NCI-H1092 (cell line): ENCODE data around the gene ENTPD8.
"Not testable (repeated sequence)": the region's sequence is repeated elsewhere in the genome, so short reads cannot be mapped to it uniquely, and the experiment has no call there.

Source experiments
- DNase-seq: peaks from one replicate; lab custom pipeline; 2025; lab: John Stamatoyannopoulos, UW

The ENTPD8 gene

GRCh38 chr9:137476856-137477255 is 35.7 kb upstream of the ENTPD8 start:
- DNase-seq, result no peak

- no peak for DNase-seq
These were observed 34.5 kb upstream of the ENTPD8 start for GRCh38 chr9:137475666-137476065.

- no peak for DNase-seq
These were observed 33.1 kb upstream of the ENTPD8 start for GRCh38 chr9:137474271-137474670.

- no peak for DNase-seq
These were observed 29.6 kb upstream of the ENTPD8 start for GRCh38 chr9:137470785-137471184.

GRCh38 chr9:137467896-137468295 is 26.7 kb upstream of the ENTPD8 start:
- no peak for DNase-seq

- DNase-seq, result no peak
These were observed 26.0 kb upstream of the ENTPD8 start for GRCh38 chr9:137467161-137467581.

- not testable (repeated sequence) for DNase-seq
These were observed 25.4 kb upstream of the ENTPD8 start for GRCh38 chr9:137466389-137467085.

GRCh38 chr9:137465720-137466388 is 24.7 kb upstream of the ENTPD8 start:
- DNase-seq, result no peak

- no peak for DNase-seq
These were observed 24.0 kb upstream of the ENTPD8 start for GRCh38 chr9:137465000-137465719.

- no peak for DNase-seq
These were observed 23.3 kb upstream of the ENTPD8 start for GRCh38 chr9:137464291-137464999.

- DNase-seq, result no peak
These were observed 22.8 kb upstream of the ENTPD8 start for GRCh38 chr9:137463931-137464290.

GRCh38 chr9:137462986-137463930 is 22.1 kb upstream of the ENTPD8 start:
- no peak for DNase-seq

- DNase-seq, result no peak
These were observed 21.3 kb upstream of the ENTPD8 start for GRCh38 chr9:137462396-137462985.

- DNase-seq, result no peak
These were observed 20.7 kb upstream of the ENTPD8 start for GRCh38 chr9:137461663-137462395.

- no peak for DNase-seq
These were observed 20.1 kb upstream of the ENTPD8 start for GRCh38 chr9:137461316-137461662.

GRCh38 chr9:137460363-137461315 is 19.5 kb upstream of the ENTPD8 start:
- no peak for DNase-seq

- no peak for DNase-seq
These were observed 18.6 kb upstream of the ENTPD8 start for GRCh38 chr9:137459601-137460362.

- DNase-seq, result peak; percentile 89
These were observed 18.0 kb upstream of the ENTPD8 start, which contains the start of gene NSMF for GRCh38 chr9:137459152-137459600. Gene NSMF (minus strand): TSS chr9:137459334. CDS start chr9:137459102, 232 bp downstream.
